HG02678 (cell line): Measurements from ENCODE around the gene TRIM44.
"Not testable (repeated sequence)": the region's sequence is repeated elsewhere in the genome, so short reads cannot be mapped to it uniquely, and the experiment has no call there.

ENCODE experiments used
- ATAC-seq: cut with Tn5 transposase; IDR thresholded peaks from one replicate; pipeline ENCODE4 v1.9.1; 2021; ENCODE audit warnings: mild to moderate bottlenecking, moderate library complexity; ENCODE audit not compliant: unreplicated experiment

TRIM44 gene

DNA sequence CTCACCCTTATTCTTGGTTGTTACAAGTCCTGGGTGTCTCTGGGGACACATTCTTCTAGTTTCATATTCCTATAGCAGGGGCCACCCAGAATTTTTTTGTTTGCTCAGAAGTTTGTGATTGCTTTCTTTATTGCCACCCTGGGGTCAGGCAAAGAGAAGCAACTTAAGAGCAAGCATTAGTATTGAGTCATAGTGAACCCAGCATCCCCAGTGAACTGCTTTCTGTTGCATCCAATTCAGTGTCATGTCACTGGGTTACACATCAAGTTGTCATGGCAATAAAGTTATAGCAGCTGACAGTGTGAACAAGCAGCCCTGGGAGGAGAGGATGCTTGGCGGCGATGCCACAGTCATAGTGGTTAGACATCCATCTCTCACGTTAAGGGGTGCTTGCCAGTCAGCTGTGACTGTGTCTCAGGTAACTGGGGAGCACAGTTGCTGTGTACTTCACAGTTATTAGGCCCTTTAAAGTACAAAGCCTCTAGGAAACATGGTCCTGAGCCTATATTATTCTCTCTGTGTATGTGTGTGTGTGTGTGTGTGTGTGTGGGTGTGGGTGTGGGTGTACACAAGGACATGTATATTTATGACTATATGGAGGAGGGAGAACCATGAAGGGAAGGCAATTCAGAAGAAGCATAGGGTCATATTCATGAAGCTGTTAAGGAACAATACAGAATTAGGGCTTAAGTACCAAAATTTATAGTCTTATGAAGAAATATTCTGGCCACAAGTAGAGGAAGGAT lies 52.5 kb downstream of the TRIM44 start:
- ATAC-seq = peak; percentile 91

DNA sequence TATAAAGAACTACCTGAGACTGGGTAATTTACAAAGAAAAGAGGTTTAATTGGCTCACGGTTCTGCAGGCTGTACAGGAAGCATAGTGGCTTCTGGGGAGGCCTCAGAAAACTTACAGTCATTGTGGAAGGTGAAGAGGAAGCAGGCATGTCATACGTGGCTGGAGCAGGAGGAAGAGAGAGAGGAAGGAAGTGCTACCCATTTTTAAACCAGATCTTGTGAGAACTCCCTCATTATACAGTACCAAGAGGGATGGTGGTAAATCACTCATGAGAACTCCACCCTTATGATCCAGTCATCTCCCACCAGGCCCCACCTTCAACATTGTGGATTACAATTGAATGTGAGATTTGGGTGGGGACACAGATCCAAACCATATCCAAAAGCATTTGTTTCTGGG lies 53.1 kb downstream of the TRIM44 start:
- ATAC-seq = not testable (repeated sequence)

DNA sequence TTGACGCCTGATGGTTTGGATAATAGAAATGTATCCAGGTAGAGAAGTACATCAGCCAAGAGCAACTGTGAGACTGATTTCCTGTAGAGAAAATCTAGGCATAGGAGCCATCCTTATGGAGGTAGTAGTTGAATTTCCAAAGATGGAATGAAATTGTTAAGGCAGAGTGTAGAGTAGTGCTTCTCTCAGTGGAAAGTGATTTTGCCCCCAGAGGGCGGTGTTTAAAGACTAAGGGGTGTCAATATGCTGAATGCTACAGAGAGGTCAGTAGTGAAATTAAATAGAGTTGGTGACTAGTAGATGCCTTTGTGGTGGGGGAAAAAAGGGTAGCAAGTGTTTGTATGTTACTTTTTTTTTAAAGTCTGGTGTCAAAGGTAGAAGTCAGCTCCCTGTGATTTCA lies 54.5 kb downstream of the TRIM44 start:
- no peak for ATAC-seq

DNA sequence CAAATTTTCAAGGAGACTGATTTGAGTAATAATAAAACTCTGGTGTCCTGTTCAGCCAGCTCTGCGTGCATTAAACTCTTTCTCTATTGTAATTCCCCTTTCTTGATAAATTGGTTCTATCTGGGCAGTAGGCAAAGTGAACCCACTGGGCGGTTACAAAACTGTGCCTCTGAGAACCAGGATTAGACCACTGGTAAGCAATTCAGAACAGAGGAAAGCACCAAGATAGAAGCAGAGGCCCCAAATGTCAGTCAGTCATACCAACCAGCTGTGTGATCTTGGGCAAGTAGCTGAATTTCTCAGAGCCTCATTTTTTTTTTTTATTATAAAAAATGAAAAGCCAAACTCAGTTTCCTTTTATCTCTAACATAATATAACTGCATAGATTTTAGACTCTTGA lies 54.9 kb downstream of the TRIM44 start:
- ATAC-seq = no peak

DNA sequence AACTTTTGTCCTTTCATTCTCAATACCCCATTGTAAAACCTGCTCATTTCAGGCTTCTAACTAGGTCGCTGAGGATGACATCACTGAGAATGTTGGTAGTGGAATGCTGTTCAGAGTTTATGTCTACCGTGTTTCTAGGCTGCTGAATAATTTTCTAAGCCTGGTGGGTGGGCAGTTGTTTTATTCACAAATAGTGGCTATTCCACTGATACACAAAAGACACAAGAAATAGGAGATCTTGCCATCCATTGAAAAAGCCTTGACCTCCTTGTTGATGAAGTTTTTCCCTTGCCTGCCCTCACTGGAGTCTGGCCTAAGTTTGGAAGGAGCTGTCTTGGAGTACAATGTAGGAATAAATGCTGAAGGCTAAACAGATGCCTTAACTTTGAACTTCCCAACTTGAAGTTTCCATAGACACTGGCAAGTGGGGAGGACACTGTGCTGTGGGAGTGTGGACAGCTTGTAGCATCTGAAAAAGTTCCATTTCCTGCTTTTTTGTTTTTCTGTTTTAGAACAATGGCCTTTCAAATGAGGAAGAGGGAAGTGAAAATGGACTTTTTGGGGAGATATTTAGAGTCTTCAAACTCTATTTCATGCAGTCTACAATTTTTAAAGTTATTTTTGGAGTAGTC lies 59.2 kb downstream of the TRIM44 start:
- ATAC-seq = peak; percentile 47

DNA sequence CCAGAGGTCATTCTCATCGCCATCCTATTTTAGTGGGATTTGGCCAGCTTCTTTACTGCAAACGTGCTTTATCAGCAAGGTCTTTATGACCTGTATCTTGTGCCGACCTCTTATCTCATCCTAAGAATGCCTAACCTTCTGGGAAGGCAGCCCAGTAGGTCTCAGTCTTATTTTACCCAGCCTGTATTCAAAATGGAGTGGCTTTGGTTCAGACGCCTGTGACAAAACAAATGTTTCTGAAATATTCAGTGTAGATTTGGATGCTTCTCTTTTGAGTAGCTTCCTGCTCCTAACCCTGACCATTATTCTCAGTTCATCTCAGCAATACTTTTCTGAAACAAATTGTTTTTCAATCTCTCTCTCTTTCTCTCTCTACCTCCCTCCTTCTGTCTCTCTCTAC lies 60.1 kb downstream of the TRIM44 start:
- no peak for ATAC-seq

DNA sequence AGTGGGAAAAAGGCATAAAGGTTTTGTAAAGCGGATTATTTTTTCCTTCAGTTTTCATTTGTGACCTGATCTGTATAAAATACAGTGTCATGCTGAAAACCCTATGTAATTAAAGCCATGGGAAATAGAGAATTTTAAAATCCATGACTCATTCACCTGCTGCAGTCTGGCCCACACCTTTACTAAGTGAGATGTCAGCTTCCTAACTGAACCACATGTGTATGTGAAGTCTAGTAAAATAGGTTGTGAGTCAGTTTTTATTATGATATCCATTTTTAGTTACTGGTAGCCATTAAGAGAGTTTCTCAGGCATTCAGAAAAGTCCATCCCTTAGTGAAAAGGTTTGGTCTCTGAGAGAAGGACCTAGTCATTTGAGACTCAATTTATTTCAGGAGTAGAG lies 60.9 kb downstream of the TRIM44 start:
- no peak for ATAC-seq

DNA sequence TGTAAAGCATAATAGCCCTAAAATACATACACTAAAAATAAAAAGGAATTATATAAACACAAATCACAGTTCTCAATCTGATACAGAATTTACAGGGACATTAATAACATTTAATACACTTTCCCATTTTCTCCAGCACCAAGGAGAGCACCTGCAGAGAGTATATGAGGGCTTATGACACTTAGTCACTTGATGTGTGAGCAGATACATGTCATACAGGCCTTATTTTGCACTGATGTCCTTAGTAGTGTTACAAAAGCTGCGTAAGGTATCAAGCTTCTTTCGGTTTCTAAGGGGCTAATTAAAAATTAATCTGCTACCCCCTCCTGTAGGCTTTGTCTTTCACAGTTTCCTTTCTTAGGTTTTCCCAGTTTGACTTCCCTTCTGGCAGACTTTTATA lies 61.3 kb downstream of the TRIM44 start:
- peak; percentile 64 for ATAC-seq

DNA sequence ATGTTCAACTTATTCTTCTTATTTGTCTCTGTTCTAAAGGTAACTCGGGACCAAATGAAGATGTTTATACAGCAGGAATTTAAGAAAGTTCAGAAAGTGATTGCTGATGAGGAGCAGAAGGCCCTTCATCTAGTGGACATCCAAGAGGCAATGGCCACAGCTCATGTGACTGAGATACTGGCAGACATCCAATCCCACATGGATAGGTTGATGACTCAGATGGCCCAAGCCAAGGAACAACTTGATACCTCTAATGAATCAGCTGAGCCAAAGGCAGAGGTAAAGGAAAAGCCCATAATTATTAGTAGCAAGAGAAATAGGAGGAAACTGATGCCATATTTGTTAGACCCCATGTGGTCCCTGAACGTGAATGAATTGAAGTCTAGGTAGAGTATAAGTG lies 63.3 kb downstream of the TRIM44 start:
- no peak for ATAC-seq

DNA sequence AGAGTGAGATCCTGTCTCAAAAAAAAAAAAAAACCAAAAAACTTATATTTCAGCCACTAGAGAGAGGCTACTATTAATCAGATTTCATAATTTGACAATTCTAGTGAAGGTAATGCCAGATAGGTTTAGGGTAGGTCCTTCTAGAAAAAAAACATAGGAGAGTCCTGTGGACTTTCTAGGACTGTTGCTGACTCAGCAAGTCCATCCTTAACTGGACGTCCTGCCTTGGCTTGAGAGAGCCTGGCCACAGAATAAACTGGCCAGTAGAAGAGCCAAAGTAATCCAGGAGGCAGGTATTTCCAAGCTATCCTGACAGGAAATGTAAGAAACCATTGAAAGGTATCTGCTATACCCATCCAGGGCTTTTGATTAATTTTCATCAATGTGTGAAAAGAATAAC lies 64.6 kb downstream of the TRIM44 start:
- ATAC-seq = no peak

DNA sequence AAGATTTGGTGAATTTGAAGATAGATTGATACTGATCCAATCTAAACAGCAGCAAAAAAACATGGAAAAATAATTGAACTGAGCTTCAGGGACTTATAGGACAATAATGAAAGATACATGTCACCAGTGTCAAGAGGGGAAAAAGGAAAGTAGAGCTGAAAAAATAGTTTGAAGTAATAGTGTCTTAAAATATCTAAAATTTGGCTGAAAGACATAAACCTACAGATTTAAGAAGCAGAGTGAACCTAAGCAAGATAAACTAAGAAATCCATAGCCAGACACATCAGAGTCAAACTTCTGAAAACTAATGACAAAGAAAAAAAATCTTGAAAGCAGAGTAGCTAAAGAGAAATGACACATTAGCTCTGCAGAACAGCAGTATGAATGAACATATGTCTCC lies 67.7 kb downstream of the TRIM44 start:
- ATAC-seq = no peak

DNA sequence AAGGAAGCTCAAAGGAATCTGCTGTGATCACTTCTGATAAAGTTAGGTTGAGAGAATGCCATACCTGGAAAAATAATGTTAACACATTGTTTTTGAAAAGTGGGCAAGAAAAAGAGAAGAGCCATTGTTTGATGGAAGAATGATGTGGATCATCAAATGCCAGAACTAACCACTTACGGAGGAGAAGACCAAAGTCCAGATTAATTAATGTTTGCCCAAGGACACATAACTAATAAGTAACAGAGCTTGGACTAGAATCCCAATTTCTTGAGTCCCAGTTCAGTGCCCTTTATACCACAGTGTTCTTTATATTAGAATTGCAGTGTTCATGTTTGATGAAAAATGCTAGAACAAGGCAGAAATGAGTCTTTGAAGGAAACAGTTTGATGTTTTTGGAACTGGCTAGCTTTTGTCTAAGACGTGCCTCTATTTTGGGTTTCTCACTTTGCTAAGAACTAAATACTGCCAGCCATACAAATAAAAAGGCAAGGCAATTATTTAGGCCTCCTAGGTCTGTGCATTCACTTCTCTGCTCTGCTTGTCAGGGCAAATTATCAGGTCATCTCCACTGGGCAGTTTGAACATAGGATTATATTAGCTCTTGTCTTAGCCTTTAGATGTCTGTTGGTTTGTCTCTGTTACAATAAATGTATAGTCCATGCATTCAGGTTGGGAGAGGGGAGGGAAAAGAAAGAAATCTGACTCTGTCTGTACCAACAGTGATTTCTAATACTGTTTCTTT lies 72.3 kb downstream of the TRIM44 start:
- ATAC-seq = no peak

DNA sequence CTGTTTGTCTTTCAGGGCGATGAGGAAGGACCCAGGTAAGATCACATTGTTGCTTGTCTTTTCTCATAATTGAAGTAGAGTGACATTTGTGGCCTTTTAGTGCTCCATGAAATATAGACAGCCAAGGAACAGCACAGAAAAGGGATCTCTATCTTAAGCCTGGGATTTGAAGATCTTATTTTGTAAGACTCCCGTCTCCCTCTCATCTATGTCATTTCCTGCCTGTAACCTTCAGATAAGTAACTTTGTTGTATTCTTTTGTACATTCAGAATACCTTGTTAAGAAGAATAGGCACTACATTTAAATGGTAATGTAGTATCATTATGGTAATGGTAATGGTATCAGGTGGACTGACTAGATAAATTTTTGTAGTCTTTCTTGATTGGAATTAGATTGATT lies 72.8 kb downstream of the TRIM44 start:
- no peak for ATAC-seq

DNA sequence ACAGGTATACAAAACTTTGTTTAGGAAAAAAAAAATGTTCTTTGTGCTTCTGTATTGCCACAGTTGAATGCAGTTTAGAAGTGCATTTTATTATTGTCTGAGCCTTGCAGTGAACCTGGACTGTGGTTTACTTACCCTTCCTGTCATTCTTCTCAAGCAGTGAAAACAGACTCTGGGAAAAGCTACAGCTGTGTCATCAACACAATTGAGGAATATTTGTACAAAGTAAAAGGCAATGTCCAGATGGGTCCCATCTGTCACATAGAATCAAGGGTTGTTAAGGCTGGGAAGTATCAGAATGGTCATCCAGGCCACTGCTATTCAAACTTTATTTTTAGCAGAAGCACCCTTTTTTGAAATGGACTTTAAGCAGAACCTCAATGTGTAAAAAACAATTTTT lies 73.3 kb downstream of the TRIM44 start:
- no peak for ATAC-seq

DNA sequence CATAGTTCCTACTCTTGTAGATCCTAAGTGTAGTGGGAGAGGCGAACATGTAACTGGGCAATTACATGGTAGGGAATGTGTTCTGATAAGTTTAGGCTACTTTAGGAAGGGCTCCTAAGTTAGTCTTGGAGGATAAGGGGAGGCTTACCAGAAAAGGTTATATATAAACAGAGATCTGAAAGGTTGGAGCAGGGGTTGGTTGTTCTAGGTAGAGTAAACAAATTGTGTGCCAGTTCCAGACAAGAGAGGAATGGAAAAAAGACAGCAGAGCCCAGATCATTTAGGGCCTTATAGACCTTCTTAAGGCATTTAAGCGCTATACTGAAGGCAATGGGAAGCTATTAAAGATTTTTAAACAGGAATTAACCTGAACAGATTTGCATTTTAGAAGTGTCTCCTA lies 74.4 kb downstream of the TRIM44 start:
- ATAC-seq = no peak

DNA sequence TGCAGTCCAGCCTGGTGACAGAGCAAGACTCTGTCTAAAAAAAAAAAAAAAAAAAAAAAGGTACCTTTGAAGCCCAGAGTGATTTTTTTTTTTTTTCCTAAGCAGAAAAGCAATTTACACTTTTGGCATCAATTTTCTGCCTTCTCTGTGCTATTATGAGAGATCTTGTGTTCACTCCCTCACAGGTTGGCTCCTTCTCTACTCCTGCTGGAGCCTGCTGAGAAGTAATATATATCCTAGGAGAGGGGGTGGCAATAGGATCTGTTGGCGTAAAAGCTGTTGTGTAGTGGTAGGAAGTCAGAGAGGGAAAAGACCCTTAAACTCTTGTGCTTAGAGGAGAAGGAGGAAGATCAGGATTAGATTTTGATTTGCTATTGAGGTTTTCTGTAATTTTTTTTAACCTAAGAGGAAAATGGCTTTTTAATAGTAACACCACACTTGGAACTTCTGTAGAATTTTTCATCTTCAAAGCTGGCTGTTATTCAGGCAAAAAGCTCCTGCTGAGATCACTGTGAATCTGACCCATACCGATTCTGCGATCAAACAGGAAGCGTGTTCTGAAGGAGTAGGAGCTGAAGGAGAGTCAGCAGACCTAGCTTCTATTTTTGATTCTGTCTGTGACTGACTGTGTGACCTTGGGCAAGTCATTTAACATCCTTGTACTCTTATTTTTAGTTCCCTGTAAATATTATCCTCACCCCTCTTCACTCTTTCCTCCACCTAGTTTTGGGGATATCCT lies 77.7 kb downstream of the TRIM44 start:
- no peak for ATAC-seq

DNA sequence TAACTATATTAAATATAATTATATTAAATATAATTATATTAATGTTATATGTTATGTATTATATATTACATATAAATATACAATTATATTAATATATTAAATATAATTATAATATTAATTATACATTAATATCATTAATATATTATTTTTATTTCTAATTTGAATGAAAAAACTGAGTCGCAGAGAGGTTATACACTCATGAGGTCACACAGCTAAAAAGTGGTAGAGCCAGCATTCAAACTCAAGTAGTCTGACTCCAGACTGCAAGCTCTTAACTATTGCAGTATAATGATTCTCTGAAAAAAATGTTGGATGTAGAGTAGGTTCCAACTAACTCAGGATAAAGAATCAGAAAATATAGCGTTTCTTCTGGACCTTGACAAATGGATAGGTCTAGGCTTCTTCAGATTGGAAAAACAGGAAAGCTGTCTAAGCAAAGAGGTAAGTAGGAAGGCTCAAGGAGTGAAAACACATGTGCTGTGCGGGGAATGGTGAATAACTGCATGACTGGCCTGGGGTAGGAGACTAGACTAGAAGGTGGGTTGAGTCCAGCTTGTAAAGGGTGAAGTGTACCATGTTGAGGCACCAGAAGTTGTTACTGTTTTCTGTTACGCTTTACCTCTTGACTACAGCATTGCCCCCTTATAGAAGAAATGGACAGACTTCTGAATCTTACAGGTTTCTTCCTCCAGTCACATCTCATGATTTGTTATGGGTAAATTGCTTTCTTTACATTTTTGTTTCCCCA lies 80.3 kb downstream of the TRIM44 start:
- no peak for ATAC-seq

DNA sequence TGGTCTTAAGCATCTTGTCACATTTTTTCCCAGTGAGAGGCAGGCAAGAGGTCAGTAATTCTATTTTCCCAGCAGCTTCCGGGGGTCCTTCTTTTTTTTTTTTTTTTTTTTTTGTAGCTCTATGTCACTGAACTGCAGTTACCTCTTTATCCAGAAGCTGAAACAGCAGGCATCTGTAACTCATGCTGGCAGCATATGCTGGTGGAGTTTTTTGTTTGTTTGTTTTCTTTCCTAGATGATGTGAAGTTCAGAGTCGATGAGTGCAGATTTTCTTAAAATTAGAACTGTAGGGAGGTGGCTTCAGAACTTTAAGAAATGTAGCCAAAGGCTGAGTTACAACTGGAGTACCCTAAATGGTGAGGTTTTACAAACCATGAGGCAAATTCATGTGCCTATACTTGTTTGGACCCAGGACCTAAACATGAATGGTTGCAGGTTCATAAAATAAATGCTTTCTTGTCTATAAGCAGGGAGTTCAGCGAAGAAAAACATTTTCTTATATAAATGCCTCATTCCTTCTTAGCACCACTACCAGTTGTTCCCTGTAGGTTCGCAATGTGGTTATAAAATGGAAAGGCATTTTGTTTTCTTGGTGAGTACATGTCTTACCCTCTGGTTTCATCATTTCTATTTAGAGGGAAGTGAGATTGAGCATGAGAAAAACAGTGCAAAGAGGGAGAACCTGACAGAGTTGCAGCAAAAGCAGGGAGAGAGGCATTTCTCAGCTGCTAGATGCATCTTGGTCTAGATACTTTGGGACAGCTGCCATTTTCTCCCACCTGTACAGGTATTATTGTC lies 84.0 kb downstream of the TRIM44 start:
- peak; percentile 42 for ATAC-seq

DNA sequence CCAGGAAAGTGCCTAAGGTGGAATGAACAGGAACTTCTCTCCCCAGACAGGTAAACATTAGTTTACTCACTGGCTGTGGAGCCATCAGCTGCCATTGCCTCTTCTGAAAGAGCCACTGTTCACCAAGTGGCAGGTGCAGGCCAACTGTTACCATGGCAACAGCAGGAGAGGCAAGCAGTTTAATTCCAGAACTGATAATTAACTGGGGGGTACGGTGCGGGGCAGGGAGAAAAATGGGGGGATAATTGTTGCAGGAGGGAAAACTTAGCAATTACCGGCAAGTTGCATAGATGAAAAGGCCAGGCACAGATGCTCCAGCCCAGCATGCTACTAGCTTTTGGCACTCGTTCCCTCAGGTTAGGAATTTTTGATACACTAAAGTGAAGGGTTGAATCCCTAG lies 85.1 kb downstream of the TRIM44 start:
- no peak for ATAC-seq

DNA sequence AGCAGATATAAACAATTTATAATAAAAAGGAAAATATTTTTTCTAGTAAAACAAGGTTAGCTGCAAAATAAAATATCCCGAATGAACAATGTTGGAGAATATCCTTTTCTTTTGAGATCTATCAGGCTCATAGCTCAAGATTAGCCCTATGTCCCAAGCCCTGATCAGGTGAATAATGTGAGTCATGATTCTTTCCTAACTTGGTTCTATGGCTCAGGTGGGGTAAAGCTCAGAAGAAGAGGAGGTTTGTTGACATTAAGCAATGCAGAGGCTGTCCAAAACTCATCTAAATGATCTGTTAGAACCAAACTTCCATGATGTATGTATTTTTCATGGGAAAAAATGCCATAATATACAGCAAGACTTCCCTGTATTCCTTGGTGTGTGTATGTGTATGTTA lies 86.1 kb downstream of the TRIM44 start:
- no peak for ATAC-seq
